Liver (tissue), 9 donors: ENCODE results near the gene SERPINI2. TPM values are rescaled to one million over a fixed set of nuclear protein-coding genes. Genes with fewer than 3 reads are reported as not detected.

ENCODE experiments used
- DNase-seq: peaks from one replicate; pipeline ENCODE4 v3.0.0-alpha.2; 2017; ENCODE audit warnings: low spot score
- H3K27ac ChIP-seq, 2 donors: one replicate each; pipeline ENCODE4 v1.7.0; 2013; ENCODE audit warnings: inconsistent platforms in 2 of 2, low read length in 2 of 2, control low read depth in 1 of 2, low read depth in 1 of 2, mild to moderate bottlenecking in 1 of 2
- H3K27me3 ChIP-seq, 4 donors: one replicate each; pipeline versions ENCODE4 v1.6.1 to v1.7.0; 2013; ENCODE audit warnings: low read length in 3 of 4, inconsistent platforms in 1 of 4, mild to moderate bottlenecking in 1 of 4, moderate library complexity in 1 of 4; ENCODE audit not compliant: control insufficient read depth in 4 of 4, insufficient read depth in 4 of 4
- H3K36me3 ChIP-seq, 4 donors: one replicate each; pipeline versions ENCODE4 v1.6.1 to v1.7.0; 2013; ENCODE audit warnings: low read length in 3 of 4, mild to moderate bottlenecking in 3 of 4, low read depth in 1 of 4, moderate library complexity in 1 of 4; ENCODE audit not compliant: control insufficient read depth in 4 of 4, insufficient read depth in 3 of 4
- H3K4me1 ChIP-seq, 4 donors: one replicate each; pipeline versions ENCODE4 v1.6.1 to v1.7.0; 2013; ENCODE audit warnings: low read length in 3 of 4, mild to moderate bottlenecking in 3 of 4, moderate library complexity in 1 of 4; ENCODE audit not compliant: control insufficient read depth in 4 of 4, insufficient read depth in 4 of 4
- H3K4me3 ChIP-seq, 3 donors: one replicate each; pipeline versions ENCODE4 v1.6.1 to v1.7.0; 2013; ENCODE audit warnings: low read length in 3 of 3, control low read depth in 1 of 3, low read depth in 1 of 3, mild to moderate bottlenecking in 1 of 3
- H3K9ac ChIP-seq, 2 donors: one replicate each; pipeline ENCODE4 v1.7.0; 2013; ENCODE audit warnings: low read length in 2 of 2, mild to moderate bottlenecking in 2 of 2, moderate library complexity in 2 of 2, control low read depth in 1 of 2, low read depth in 1 of 2
- H3K9me3 ChIP-seq, 4 donors: one replicate each; pipeline versions ENCODE4 v1.6.1 to v1.7.0; 2013; ENCODE audit warnings: low read length in 3 of 4; ENCODE audit not compliant: control insufficient read depth in 4 of 4
- EGR1 ChIP-seq, 2 donors: IDR thresholded peaks; 2 replicates each; pipeline ENCODE4 v1.6.1; 2016 to 2018; ENCODE audit warnings: antibody characterized with exemption in 2 of 2, low read depth in 2 of 2
- FOXA1 ChIP-seq: IDR thresholded peaks from 2 replicates; pipeline ENCODE4 v1.6.1; 2016; ENCODE audit warnings: antibody characterized with exemption
- FOXA2 ChIP-seq: IDR thresholded peaks from 2 replicates; pipeline ENCODE4 v1.6.1; 2016; ENCODE audit warnings: antibody characterized with exemption
- HNF4A ChIP-seq, 2 donors: conservative IDR thresholded peaks; 2 replicates each; pipeline ENCODE4 v1.6.1; 2016; ENCODE audit warnings: antibody characterized with exemption in 2 of 2, mild to moderate bottlenecking in 2 of 2
- HNF4G ChIP-seq: IDR thresholded peaks from 2 replicates; pipeline ENCODE4 v1.6.1; 2016; ENCODE audit warnings: antibody characterized with exemption
- JUND ChIP-seq, 2 donors: IDR thresholded peaks; 2 replicates each; pipeline ENCODE4 v1.6.1; 2016; ENCODE audit warnings: antibody characterized with exemption in 2 of 2
- NR2F2 ChIP-seq: IDR thresholded peaks from 2 replicates; pipeline ENCODE4 v1.6.1; 2016; ENCODE audit warnings: antibody characterized with exemption
- RAD21 ChIP-seq, 2 donors: IDR thresholded peaks; 2 replicates each; pipeline ENCODE4 v1.6.1; 2016; ENCODE audit warnings: antibody characterized with exemption in 2 of 2, mild to moderate bottlenecking in 2 of 2
- RXRA ChIP-seq, 2 donors: IDR thresholded peaks; 2 replicates each; pipeline ENCODE4 v1.6.1; 2017 to 2018; ENCODE audit warnings: antibody characterized with exemption in 2 of 2, mild to moderate bottlenecking in 1 of 2
- SP1 ChIP-seq: IDR thresholded peaks from 2 replicates; pipeline ENCODE4 v1.6.1; 2018; ENCODE audit warnings: antibody characterized with exemption, mild to moderate bottlenecking
- TAF1 ChIP-seq: conservative IDR thresholded peaks from 2 replicates; pipeline ENCODE4 v1.6.1; 2016; ENCODE audit warnings: antibody characterized with exemption, mild to moderate bottlenecking
- YY1 ChIP-seq: IDR thresholded peaks from 2 replicates; pipeline ENCODE4 v1.6.1; 2016; ENCODE audit warnings: antibody characterized with exemption, mild to moderate bottlenecking
- WGBS: extraction: QIAGEN DNeasy Blood & Tissue Kit; methylation state at CpG from one replicate; pipeline ENCODE4 v1.1.7; 2013; 5-methylcytosine and 5-hydroxymethylcytosine counted together
- polyA plus RNA-seq, 2 donors: library from polyadenylated mRNA; stranded (reverse) in 1 of 2; unstranded in 1 of 2; fragments of 200-250 nt in 1 of 2; fragments of >200 nt in 1 of 2; fragmentation: Nextera tagmentation in 1 of 2; extraction: Ambion mirVana in 1 of 2; gene quantifications; one replicate each; pipeline versions ENCODE4 v1.2.1 to v1.2.3, GENCODE V29; 2013 to 2015
- total RNA-seq, 2 donors: library from RNA; depleted of rRNA; stranded (reverse); fragments of >200 nt; gene quantifications; one replicate each; pipeline ENCODE4 v1.2.3, GENCODE V29; 2014
- TF ChIP-seq, protein P1 (sequence below): IDR thresholded peaks from 2 replicates; pipeline ENCODE4 v1.6.1; 2016; ENCODE audit warnings: antibody characterized with exemption
- TF ChIP-seq, protein P2 (sequence below): IDR thresholded peaks from 2 replicates; pipeline ENCODE4 v1.6.1; 2016; ENCODE audit warnings: antibody characterized with exemption
- TF ChIP-seq, protein P3 (sequence below): fragments of 150-350 bp; IDR thresholded peaks from 2 replicates; pipeline ENCODE4 v1.5.1; 2017; ENCODE audit warnings: improper control_type of control experiment, low read depth, low read length; ENCODE audit not compliant: missing input control
- TF ChIP-seq, protein P4 (sequence below): IDR thresholded peaks from 2 replicates; pipeline ENCODE4 v1.6.1; 2016; ENCODE audit warnings: antibody characterized with exemption, mild to moderate bottlenecking
- TF ChIP-seq, protein P5 (sequence below): IDR thresholded peaks from 2 replicates; pipeline ENCODE4 v1.6.1; 2016; ENCODE audit warnings: antibody characterized with exemption
- donor health status: healthy.
- donor health status: healthy.
- donor health status: healthy.
- donor health status: healthy.
- donor health status: healthy.

The SERPINI2 gene
- total and polyA plus RNA-seq, 4 donors: not detected

DNA sequence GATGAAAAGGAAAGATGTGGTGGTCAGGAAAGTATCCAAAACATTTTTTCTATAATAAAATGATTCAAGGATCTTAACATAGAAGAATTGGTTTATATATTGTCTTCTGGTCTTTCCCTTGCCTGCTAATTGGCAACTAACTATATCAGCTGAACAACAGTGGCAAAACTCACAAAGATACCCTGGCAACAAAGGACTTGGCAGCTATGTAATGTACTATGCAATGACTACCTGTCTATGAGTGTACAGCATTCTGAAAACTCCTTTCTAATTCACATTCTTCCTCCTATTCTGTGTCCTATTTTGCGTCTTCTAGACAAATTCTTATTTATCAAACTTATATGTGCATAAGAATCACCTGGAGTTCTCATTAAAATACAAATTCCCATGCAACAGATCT lies 15.7 kb upstream of the SERPINI2 start:
- 68% methylated on average over 1 of the region's 1 CpG for WGBS
- no peaks in the 10 kb centered on the region for H3K36me3 ChIP-seq
- no peak overlapping the region for H3K4me3 ChIP-seq
- no peak for DNase-seq
- H3K27me3 ChIP-seq: no peaks in the 10 kb centered on the region
- H3K27ac ChIP-seq: no peak overlapping the region
- TF ChIP-seq, protein P1, sequence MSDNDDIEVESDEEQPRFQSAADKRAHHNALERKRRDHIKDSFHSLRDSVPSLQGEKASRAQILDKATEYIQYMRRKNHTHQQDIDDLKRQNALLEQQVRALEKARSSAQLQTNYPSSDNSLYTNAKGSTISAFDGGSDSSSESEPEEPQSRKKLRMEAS: no peak
- TF ChIP-seq NR2F2 (no peak), FOXA1 (no peak), SP1 (no peak), RAD21 (IDR thresholded peaks at IDR 0.05) (no peak), HNF4G (no peak)
- H3K4me1 ChIP-seq: no peaks in the 10 kb centered on the region
- no peaks in the 10 kb centered on the region for H3K9me3 ChIP-seq
- H3K9ac ChIP-seq: no peak overlapping the region

DNA sequence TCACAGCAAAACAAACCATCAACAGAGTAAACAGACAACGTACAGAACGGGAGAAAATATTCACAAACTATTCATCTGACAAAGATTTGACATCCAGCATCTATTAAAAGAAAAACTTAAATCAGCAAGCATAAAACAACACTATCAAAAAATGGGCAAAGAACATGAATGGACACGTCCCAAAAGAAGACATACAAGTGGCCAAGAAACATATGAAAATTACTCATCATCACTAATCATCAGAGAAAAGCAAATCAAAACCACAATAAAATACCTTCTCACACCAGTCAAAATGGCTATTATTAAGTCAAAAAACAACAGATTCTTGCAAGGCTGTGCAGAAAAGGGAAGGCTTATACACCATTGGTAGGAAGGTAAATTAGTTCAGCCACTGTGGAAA lies 13.7 kb upstream of the SERPINI2 start:
- no peaks in the 10 kb centered on the region for H3K36me3 ChIP-seq
- H3K4me1 ChIP-seq: no peaks in the 10 kb centered on the region
- H3K4me3 ChIP-seq: no peak overlapping the region
- no peaks in the 10 kb centered on the region for H3K9me3 ChIP-seq
- no peak overlapping the region for H3K27ac ChIP-seq
- WGBS: 63% methylated on average over 3 of the region's 3 CpGs
- no peaks in the 10 kb centered on the region for H3K27me3 ChIP-seq
- H3K9ac ChIP-seq: no peak overlapping the region
- TF ChIP-seq, protein P2, sequence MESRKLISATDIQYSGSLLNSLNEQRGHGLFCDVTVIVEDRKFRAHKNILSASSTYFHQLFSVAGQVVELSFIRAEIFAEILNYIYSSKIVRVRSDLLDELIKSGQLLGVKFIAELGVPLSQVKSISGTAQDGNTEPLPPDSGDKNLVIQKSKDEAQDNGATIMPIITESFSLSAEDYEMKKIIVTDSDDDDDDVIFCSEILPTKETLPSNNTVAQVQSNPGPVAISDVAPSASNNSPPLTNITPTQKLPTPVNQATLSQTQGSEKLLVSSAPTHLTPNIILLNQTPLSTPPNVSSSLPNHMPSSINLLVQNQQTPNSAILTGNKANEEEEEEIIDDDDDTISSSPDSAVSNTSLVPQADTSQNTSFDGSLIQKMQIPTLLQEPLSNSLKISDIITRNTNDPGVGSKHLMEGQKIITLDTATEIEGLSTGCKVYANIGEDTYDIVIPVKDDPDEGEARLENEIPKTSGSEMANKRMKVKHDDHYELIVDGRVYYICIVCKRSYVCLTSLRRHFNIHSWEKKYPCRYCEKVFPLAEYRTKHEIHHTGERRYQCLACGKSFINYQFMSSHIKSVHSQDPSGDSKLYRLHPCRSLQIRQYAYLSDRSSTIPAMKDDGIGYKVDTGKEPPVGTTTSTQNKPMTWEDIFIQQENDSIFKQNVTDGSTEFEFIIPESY: no peak
- TF ChIP-seq RXRA (IDR thresholded peaks at IDR 0.05) (no peak), EGR1 (IDR thresholded peaks at IDR 0.05; ENCODE audit: low read depth in 2 of 2) (no peak), JUND (IDR thresholded peaks at IDR 0.05) (no peak), HNF4A (conservative IDR thresholded peaks at IDR 0.05) (no peak), FOXA1 (no peak), YY1 (no peak), RAD21 (IDR thresholded peaks at IDR 0.05) (no peak), TAF1 (no peak), FOXA2 (no peak), NR2F2 (no peak), HNF4G (no peak)
- TF ChIP-seq, protein P3, sequence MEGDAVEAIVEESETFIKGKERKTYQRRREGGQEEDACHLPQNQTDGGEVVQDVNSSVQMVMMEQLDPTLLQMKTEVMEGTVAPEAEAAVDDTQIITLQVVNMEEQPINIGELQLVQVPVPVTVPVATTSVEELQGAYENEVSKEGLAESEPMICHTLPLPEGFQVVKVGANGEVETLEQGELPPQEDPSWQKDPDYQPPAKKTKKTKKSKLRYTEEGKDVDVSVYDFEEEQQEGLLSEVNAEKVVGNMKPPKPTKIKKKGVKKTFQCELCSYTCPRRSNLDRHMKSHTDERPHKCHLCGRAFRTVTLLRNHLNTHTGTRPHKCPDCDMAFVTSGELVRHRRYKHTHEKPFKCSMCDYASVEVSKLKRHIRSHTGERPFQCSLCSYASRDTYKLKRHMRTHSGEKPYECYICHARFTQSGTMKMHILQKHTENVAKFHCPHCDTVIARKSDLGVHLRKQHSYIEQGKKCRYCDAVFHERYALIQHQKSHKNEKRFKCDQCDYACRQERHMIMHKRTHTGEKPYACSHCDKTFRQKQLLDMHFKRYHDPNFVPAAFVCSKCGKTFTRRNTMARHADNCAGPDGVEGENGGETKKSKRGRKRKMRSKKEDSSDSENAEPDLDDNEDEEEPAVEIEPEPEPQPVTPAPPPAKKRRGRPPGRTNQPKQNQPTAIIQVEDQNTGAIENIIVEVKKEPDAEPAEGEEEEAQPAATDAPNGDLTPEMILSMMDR: no peak
- TF ChIP-seq, protein P4, sequence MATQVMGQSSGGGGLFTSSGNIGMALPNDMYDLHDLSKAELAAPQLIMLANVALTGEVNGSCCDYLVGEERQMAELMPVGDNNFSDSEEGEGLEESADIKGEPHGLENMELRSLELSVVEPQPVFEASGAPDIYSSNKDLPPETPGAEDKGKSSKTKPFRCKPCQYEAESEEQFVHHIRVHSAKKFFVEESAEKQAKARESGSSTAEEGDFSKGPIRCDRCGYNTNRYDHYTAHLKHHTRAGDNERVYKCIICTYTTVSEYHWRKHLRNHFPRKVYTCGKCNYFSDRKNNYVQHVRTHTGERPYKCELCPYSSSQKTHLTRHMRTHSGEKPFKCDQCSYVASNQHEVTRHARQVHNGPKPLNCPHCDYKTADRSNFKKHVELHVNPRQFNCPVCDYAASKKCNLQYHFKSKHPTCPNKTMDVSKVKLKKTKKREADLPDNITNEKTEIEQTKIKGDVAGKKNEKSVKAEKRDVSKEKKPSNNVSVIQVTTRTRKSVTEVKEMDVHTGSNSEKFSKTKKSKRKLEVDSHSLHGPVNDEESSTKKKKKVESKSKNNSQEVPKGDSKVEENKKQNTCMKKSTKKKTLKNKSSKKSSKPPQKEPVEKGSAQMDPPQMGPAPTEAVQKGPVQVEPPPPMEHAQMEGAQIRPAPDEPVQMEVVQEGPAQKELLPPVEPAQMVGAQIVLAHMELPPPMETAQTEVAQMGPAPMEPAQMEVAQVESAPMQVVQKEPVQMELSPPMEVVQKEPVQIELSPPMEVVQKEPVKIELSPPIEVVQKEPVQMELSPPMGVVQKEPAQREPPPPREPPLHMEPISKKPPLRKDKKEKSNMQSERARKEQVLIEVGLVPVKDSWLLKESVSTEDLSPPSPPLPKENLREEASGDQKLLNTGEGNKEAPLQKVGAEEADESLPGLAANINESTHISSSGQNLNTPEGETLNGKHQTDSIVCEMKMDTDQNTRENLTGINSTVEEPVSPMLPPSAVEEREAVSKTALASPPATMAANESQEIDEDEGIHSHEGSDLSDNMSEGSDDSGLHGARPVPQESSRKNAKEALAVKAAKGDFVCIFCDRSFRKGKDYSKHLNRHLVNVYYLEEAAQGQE: no peak
- TF ChIP-seq, protein P5, sequence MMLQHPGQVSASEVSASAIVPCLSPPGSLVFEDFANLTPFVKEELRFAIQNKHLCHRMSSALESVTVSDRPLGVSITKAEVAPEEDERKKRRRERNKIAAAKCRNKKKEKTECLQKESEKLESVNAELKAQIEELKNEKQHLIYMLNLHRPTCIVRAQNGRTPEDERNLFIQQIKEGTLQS: no peak
- TF ChIP-seq, protein P1: no peak
- no peak for DNase-seq
